ENCODE results near the gene MTG2.
A peak's percentile ranks its signal among the peaks of the same experiment; 100 is the strongest.

Gene MTG2

GRCh38 chr20:62237801-62238568 is 55.2 kb downstream of the MTG2 start, which contains the start of gene OSBPL2 (continued):
- TF ChIP-seq ZSCAN5A (tag by site-specific recombination; IDR thresholded peaks at IDR 0.05) (no peak), ZSCAN30 (tag by site-specific recombination; IDR thresholded peaks at IDR 0.05) (no peak), ZNF501 (tag by site-specific recombination; IDR thresholded peaks at IDR 0.05) (no peak), ZNF555 (tag by site-specific recombination; conservative IDR thresholded peaks at IDR 0.05) (no peak), KLF8 (tag by site-specific recombination; IDR thresholded peaks at IDR 0.05) (peak; percentile 95), ZNF707 (tag by site-specific recombination; IDR thresholded peaks at IDR 0.05) (no peak), ZNF10 (tag by site-specific recombination; IDR thresholded peaks at IDR 0.05) (no peak), ZBTB8A (tag by site-specific recombination; IDR thresholded peaks at IDR 0.05) (no peak), ZNF24 (tag by site-specific recombination; IDR thresholded peaks at IDR 0.05) (no peak), ZBTB10 (tag by site-specific recombination; IDR thresholded peaks at IDR 0.05) (peak; percentile 22; the same call in 1 of the 2 replicates), GFI1B (tag by site-specific recombination; IDR thresholded peaks at IDR 0.05) (no peak), ZNF747 (tag by site-specific recombination; IDR thresholded peaks at IDR 0.05) (no peak), ZNF658 (tag by site-specific recombination; IDR thresholded peaks at IDR 0.05) (no peak), BCL11A (tag by site-specific recombination; IDR thresholded peaks at IDR 0.05; ENCODE audit: low read depth) (no peak), ZNF426 (tag by site-specific recombination; IDR thresholded peaks at IDR 0.05) (no peak), ZNF112 (tag by site-specific recombination; IDR thresholded peaks at IDR 0.05) (no peak), ZNF530 (tag by site-specific recombination; IDR thresholded peaks at IDR 0.05; ENCODE audit: low read depth) (no peak), ZNF48 (tag by site-specific recombination; IDR thresholded peaks at IDR 0.05) (no peak), ZNF366 (tag by site-specific recombination; conservative IDR thresholded peaks at IDR 0.05) (no peak), ZNF660 (tag by site-specific recombination; IDR thresholded peaks at IDR 0.05) (no peak), TCF7L2 (IDR thresholded peaks at IDR 0.05; ENCODE audit: borderline replicate concordance, low read depth, low read length) (no peak), ZBTB17 (tag by site-specific recombination; IDR thresholded peaks at IDR 0.05) (peak; percentile 24; the same call in 1 of the 2 replicates), ZNF544 (tag by site-specific recombination; IDR thresholded peaks at IDR 0.05) (no peak), ZNF211 (tag by site-specific recombination; IDR thresholded peaks at IDR 0.05; ENCODE audit: low read depth) (no peak)
- TF ChIP-seq, protein P1, sequence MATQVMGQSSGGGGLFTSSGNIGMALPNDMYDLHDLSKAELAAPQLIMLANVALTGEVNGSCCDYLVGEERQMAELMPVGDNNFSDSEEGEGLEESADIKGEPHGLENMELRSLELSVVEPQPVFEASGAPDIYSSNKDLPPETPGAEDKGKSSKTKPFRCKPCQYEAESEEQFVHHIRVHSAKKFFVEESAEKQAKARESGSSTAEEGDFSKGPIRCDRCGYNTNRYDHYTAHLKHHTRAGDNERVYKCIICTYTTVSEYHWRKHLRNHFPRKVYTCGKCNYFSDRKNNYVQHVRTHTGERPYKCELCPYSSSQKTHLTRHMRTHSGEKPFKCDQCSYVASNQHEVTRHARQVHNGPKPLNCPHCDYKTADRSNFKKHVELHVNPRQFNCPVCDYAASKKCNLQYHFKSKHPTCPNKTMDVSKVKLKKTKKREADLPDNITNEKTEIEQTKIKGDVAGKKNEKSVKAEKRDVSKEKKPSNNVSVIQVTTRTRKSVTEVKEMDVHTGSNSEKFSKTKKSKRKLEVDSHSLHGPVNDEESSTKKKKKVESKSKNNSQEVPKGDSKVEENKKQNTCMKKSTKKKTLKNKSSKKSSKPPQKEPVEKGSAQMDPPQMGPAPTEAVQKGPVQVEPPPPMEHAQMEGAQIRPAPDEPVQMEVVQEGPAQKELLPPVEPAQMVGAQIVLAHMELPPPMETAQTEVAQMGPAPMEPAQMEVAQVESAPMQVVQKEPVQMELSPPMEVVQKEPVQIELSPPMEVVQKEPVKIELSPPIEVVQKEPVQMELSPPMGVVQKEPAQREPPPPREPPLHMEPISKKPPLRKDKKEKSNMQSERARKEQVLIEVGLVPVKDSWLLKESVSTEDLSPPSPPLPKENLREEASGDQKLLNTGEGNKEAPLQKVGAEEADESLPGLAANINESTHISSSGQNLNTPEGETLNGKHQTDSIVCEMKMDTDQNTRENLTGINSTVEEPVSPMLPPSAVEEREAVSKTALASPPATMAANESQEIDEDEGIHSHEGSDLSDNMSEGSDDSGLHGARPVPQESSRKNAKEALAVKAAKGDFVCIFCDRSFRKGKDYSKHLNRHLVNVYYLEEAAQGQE (tag by site-specific recombination; IDR thresholded peaks at IDR 0.05): no peak
